Activated naive CD8-positive, alpha-beta T cell treated with anti-CD3 and anti-CD28 coated beads for 36 hours (primary cell): ENCODE data around the gene ACER3. TPM values are rescaled to one million over a fixed set of nuclear protein-coding genes. Genes with fewer than 3 reads are reported as not detected.
"Not testable (repeated sequence)": the region's sequence is repeated elsewhere in the genome, so short reads cannot be mapped to it uniquely, and the experiment has no call there.

Source experiments
- DNase-seq: peaks from one replicate; pipeline ENCODE4 v3.0.0; 2021
- H3K27ac Mint-ChIP-seq: one replicate; pipeline ENCODE4 v1.8.0; 2022; ENCODE audit warnings: mild to moderate bottlenecking, moderate library complexity, mixed read lengths
- H3K27me3 Mint-ChIP-seq: one replicate; pipeline ENCODE4 v1.8.0; 2022; ENCODE audit warnings: mild to moderate bottlenecking, mixed read lengths
- H3K36me3 Mint-ChIP-seq: one replicate; pipeline ENCODE4 v1.8.0; 2021; ENCODE audit warnings: mild to moderate bottlenecking, mixed read lengths
- H3K4me1 Mint-ChIP-seq: one replicate; pipeline ENCODE4 v1.8.0; 2021; ENCODE audit warnings: mixed read lengths
- H3K4me3 Mint-ChIP-seq: one replicate; pipeline ENCODE4 v1.8.0; 2022; ENCODE audit warnings: mild to moderate bottlenecking, moderate library complexity, mixed read lengths
- H3K9me3 Mint-ChIP-seq: one replicate; pipeline ENCODE4 v1.8.0; 2022; ENCODE audit warnings: mixed read lengths
- total RNA-seq, 2 experiments: library from RNA; stranded (reverse); gene quantifications; one replicate each; pipeline ENCODE4 v1.2.3, GENCODE V29; 2021

Gene ACER3
- total RNA-seq, 2 experiments from 2014 or later: 10.7 to 11.6 TPM

DNA sequence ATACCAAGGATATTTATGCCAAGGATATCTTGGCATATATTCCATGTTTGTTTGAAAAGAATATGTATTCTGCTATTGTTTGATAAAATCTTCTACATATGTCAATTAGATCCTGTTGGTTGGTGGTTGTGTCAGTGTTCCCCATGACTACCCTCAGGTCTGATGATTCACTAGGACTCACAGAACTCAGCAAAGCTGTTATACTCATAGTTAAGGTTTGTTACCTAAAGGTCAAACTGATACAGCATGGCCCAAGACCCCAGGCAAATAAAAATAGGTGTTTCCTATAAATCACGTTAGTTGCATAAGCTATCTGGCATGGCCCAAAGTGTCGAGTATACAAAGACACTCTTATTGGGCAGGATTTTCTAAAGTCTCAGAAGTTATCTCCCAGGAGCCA, 143.2 kb downstream of the ACER3 start:
- no peak overlapping the region for H3K27ac Mint-ChIP-seq
- H3K27me3 Mint-ChIP-seq: no peaks in the 10 kb centered on the region
- DNase-seq: no peak
- no peak overlapping the region for H3K4me3 Mint-ChIP-seq
- H3K36me3 Mint-ChIP-seq: peaks cover 12% of the 10 kb centered on the region
- peaks cover 1% of the 10 kb centered on the region for H3K9me3 Mint-ChIP-seq
- peaks cover 2% of the 10 kb centered on the region for H3K4me1 Mint-ChIP-seq

DNA sequence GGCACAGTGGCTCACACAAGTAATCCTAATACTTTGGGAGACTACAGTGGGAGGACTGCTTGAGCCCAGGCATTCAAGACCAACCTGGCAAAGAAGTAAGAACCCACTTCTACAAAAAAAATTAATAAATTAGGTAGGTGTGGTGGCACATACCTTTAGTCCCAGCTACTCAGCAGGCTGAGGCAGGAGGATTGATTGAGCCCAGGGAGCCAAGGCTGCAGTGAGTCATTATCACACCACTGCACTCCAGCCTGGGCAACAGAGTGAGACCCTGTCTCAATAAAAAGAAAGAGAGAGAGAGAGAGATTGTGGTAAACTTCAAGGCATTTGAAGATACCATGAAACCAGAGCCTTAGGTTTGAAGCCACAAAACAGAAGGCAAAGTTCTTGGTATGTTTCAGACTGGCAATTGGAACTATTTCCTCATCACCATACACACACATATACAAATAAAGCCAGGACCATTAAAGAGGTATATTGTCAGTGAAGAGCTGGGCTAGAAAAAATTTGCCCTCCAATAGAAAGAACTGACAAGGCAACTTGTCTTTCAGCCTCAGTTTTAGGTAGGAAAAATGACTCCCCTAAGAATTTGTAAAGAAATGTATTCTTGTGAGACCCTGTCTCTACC, 148.9 kb downstream of the ACER3 start:
- Mint-ChIP-seq H3K36me3 (peaks cover 7% of the 10 kb centered on the region), H3K27me3 (no peaks in the 10 kb centered on the region), H3K4me1 (no peaks in the 10 kb centered on the region), H3K4me3 (no peak overlapping the region), H3K9me3 (peaks cover 1% of the 10 kb centered on the region), H3K27ac (no peak overlapping the region)
- DNase-seq: no peak

DNA sequence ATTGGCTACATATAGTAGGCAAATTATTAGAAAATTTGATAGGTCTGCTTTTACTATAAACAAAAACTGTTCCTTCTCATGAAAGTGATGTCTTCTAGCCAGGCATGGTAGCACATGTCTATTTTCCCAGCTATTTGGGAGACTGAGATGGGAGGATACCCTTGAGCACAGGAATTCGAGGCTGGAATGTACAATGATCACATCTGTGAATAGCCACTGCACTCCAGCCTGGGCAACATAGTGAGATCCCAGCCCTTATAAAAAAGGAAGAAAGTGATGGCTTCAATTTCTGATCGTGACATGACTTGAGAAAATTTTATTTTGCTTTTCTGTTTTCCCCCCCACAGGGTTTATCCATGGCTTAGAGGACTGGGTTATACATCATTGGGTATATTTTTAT, 154.0 kb downstream of the ACER3 start:
- Mint-ChIP-seq H3K36me3 (peaks cover 5% of the 10 kb centered on the region), H3K9me3 (no peaks in the 10 kb centered on the region), H3K4me3 (no peak overlapping the region), H3K27ac (no peak overlapping the region), H3K27me3 (no peaks in the 10 kb centered on the region), H3K4me1 (peaks cover 8% of the 10 kb centered on the region)
- DNase-seq: no peak

DNA sequence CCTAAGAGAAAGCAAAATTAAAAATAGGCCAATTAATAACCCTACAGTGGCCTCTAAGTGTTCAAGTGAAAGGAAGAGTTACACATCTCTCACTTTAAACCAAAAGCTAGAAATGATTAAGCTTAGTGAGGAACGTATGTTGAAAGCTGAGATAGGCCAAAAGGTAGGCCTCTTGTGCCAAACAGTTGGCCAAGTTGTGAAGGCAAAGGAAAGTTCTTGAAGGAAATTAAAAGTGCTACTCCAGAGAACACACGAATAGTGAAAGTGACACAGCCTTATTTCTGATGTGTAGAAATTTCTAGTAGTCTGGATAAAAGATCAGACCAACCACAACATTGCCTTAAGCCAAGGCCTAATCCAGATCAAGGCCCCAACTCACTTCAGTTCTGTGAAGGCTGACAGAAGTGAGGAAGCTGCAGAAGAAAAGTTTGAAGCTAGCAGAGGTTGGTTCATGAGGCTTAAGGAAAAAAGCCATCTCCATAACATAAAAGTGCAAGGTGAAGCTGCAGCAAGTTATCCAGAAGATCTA, 157.7 kb downstream of the ACER3 start:
- H3K9me3 Mint-ChIP-seq, H3K27ac Mint-ChIP-seq, H3K27me3 Mint-ChIP-seq, H3K36me3 Mint-ChIP-seq, H3K4me1 Mint-ChIP-seq, H3K4me3 Mint-ChIP-seq, DNase-seq: not testable (repeated sequence)

DNA sequence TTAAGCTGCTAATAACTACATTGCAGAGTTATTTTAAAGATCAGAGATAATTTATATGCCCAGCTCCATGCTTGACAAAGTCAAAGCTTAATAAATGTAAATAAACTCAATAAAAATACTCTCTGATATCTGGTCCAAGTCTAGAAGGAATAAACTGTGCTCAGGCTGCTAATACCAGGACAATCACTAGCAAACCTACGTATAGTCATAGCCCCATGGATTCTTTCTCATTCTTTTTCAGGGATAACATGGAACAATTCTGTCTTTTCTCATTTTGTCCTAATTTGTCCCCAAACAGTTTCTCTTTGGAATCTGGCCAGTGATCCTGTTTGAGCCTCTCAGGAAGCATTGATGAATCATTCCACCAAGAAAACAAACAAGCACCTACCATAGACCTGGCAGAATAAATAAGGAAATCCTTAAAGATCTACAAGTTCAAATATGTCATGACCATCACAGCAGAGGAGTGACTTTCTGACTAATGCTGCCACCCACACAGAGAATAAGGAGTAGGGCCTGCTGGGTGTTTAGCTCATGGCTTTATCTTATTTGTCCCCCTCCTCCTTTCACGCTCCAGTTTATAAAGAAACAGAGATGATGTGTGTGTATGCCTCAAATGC, 159.4 kb downstream of the ACER3 start:
- Mint-ChIP-seq H3K4me1 (peaks cover 8% of the 10 kb centered on the region), H3K4me3 (no peak overlapping the region), H3K9me3 (no peaks in the 10 kb centered on the region), H3K27me3 (no peaks in the 10 kb centered on the region), H3K36me3 (peaks cover 5% of the 10 kb centered on the region), H3K27ac (no peak overlapping the region)
- no peak for DNase-seq

DNA sequence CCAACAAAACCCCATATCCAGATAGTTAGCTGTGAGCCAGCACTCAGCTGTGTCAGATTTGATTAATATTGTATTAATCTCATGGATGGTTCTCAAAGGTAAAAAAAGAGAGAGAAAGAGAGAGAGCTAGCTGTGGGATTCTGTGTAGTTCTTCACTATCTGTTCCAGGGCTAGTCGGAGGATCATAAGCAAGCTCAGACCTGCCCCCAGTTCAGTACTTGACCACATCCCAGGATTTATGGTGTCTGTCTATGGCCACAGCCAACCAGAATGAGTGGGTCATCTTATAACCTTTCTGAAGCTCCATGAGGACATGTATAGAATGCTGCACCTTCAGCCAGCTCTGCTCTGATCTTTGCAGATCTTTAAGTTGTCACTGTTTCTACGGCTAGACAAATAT, 160.0 kb downstream of the ACER3 start:
- no peak overlapping the region for H3K27ac Mint-ChIP-seq
- H3K9me3 Mint-ChIP-seq: no peaks in the 10 kb centered on the region
- no peaks in the 10 kb centered on the region for H3K27me3 Mint-ChIP-seq
- H3K4me3 Mint-ChIP-seq: no peak overlapping the region
- H3K4me1 Mint-ChIP-seq: peaks cover 8% of the 10 kb centered on the region
- peaks cover 5% of the 10 kb centered on the region for H3K36me3 Mint-ChIP-seq
- no peak for DNase-seq

DNA sequence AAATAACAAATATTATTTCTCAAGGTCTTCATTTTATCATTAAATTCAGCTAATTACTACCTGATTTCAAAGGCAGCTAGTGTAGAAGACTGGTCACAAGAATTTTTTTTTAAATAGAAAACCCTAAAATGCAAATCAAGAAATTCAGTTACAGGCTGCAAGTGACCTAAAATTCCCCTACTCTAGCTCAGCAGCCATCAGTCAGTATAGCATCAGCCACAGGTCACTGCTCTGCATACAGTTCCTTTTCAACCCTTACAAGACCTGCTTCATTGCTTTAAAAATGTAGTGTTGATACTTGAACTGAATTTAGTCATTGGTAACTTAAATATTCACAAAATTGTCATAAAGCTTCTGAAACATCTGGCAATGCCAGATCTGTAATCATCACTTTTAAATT, 164.0 kb downstream of the ACER3 start:
- Mint-ChIP-seq H3K27me3 (peaks cover 15% of the 10 kb centered on the region), H3K9me3 (no peaks in the 10 kb centered on the region), H3K27ac (no peak overlapping the region), H3K36me3 (no peaks in the 10 kb centered on the region), H3K4me1 (no peaks in the 10 kb centered on the region), H3K4me3 (no peak overlapping the region)
- no peak for DNase-seq

DNA sequence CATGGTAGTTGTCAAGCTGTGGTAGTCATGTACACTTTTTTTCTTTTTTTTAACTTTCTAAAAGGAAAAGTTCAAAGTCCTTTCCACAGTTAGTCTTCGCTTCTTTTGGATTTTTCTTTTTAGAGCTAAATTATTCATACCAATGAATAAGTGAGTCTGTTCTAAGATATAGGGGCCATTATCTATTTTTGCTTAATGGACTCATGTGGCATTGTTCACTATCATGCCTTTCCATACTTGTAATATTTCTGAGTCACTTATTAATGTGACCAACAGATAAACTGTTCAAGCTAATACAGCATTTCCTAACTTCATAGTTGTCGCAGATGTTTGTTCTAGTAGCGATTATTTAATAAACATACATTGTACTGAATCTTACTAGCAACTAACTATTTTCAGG, 165.5 kb downstream of the ACER3 start:
- Mint-ChIP-seq H3K4me3 (no peak overlapping the region), H3K27ac (no peak overlapping the region), H3K36me3 (no peaks in the 10 kb centered on the region), H3K4me1 (no peaks in the 10 kb centered on the region), H3K9me3 (no peaks in the 10 kb centered on the region), H3K27me3 (peaks cover 29% of the 10 kb centered on the region)
- no peak for DNase-seq

DNA sequence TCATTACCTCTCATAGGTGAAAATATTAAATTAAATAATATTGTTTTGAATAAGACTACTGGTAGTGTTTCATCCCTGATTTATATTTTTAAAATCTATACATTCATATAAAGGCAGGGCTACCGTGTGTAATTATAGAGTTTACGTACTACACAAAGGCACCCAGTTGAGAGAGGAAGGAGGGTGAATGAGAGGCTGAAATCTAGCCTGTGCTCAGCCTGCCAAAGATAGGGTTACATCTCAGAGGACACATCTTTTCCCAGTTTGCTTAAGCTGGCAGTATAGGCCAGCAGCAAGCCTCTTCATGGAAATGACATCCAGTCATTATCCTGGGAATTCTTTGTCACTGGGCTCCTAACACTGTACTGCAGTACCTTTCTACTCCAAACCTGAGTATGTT, 166.0 kb downstream of the ACER3 start:
- no peak for DNase-seq
- H3K27me3 Mint-ChIP-seq: peaks cover 33% of the 10 kb centered on the region
- H3K27ac Mint-ChIP-seq: no peak overlapping the region
- H3K36me3 Mint-ChIP-seq: no peaks in the 10 kb centered on the region
- no peaks in the 10 kb centered on the region for H3K9me3 Mint-ChIP-seq
- no peaks in the 10 kb centered on the region for H3K4me1 Mint-ChIP-seq
- no peak overlapping the region for H3K4me3 Mint-ChIP-seq

DNA sequence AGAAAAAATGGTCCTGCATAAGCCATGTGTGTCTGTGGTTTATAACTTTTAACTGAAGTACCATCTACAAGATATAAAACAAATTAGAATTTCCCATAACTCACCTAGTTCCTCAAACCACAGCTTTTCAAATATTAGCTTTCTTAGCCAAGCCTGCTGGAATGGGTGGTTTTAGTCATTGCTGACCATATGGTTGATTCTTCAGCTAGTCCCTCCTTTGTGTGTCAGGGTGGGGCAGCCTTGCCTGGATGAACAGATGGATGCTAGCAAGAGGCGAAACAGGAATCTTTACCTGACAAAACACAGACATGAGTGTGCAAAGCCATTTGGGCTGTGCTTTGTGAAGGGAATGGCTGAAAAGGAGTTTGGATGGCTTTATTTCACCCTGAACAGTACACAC, 166.6 kb downstream of the ACER3 start:
- H3K4me3 Mint-ChIP-seq: no peak overlapping the region
- H3K4me1 Mint-ChIP-seq: no peaks in the 10 kb centered on the region
- H3K9me3 Mint-ChIP-seq: no peaks in the 10 kb centered on the region
- H3K36me3 Mint-ChIP-seq: no peaks in the 10 kb centered on the region
- no peak for DNase-seq
- no peak overlapping the region for H3K27ac Mint-ChIP-seq
- peaks cover 33% of the 10 kb centered on the region for H3K27me3 Mint-ChIP-seq

DNA sequence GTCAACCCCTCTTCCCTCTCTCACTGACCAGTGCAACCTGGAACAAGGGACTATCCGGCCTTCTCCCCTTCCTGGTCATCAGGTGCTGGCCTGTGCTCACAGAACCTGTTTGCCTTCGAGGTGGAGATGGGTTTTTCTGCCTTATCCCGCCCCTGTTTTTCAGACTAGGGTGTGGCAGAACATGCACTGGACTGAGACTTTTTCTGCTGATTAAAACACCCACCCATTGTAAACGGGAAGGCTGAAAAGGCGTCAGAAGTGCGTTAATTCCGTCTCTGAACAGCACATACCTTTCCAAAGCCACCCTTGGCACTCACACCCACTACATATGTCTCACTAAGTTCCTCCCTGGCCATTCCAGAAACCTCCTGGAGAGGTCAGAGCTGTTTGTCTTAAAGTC, 169.1 kb downstream of the ACER3 start:
- H3K4me3 Mint-ChIP-seq: no peak overlapping the region
- H3K27ac Mint-ChIP-seq: no peak overlapping the region
- no peaks in the 10 kb centered on the region for H3K4me1 Mint-ChIP-seq
- H3K36me3 Mint-ChIP-seq: no peaks in the 10 kb centered on the region
- H3K27me3 Mint-ChIP-seq: peaks cover 33% of the 10 kb centered on the region
- H3K9me3 Mint-ChIP-seq: no peaks in the 10 kb centered on the region
- DNase-seq: no peak

DNA sequence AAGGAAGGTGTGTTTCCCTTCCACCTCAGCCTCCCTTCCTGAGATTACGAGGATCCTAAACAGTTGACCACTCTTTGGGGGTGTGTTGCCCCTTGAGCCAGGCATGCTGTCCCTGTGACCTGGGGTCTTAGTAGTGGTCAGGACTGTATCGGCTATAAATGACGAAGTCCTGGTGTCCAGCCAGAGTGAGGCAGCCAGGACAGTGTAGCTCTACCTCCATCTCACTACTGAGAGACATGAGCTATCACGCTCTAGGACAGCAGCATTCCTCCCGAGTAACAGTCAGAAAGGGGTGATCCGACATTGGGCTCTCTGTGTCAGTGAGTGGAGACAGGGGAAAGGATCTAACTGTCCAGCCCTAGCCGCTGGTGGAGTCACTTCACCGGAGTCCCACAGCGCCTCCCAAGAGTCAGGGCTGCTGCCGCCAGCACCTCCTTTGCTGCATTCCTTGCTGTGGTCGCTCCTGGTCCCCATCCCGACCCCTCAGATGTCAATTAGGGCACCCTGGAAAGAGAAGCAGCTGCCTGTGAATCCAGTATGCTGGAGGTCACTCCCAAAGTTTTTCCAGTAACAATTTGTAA, 170.2 kb downstream of the ACER3 start:
- Mint-ChIP-seq H3K4me1 (no peaks in the 10 kb centered on the region), H3K27me3 (peaks cover 41% of the 10 kb centered on the region), H3K36me3 (no peaks in the 10 kb centered on the region), H3K27ac (no peak overlapping the region), H3K4me3 (no peak overlapping the region), H3K9me3 (no peaks in the 10 kb centered on the region)
- no peak for DNase-seq

DNA sequence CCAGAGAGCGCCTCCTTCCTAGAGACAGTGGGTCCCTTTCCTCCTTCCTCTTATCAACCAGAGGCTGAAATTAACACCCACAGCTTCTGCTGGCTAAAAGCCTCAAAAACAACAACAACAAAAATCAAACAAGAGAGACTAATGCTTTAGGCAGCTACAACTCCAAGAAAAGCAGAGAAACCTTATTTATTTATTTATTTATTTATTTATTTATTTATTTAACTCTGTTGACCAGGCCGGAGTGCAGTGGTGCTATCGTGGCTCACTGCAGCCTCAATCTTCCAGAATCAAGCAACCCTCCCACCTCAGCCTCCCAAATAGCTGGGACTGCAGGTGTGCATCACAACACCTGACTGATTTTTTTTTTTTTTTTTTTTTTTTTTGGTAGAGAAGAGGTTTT, 170.9 kb downstream of the ACER3 start:
- no peaks in the 10 kb centered on the region for H3K4me1 Mint-ChIP-seq
- H3K36me3 Mint-ChIP-seq: no peaks in the 10 kb centered on the region
- H3K27ac Mint-ChIP-seq: no peak overlapping the region
- no peak for DNase-seq
- H3K27me3 Mint-ChIP-seq: peaks cover 44% of the 10 kb centered on the region
- H3K4me3 Mint-ChIP-seq: no peak overlapping the region
- H3K9me3 Mint-ChIP-seq: no peaks in the 10 kb centered on the region

DNA sequence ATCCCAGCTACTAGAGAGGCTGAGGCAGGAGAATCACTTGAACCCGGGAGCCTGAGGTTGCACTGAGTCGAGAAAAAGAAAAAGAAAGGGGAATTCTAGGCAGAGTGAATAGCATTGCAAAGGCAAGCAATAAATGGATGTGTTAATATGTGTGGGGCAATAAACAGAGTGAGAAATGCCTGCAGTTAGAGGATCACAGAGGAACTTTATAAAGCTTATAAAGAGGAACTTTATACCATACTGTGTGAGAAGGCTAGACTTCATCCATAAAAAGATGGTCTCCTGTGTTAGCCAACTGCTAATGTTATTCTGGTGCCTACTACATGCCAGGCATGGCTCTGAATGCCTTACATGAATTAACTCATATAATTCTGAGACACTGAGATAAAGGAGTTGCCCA, 174.3 kb downstream of the ACER3 start:
- H3K36me3 Mint-ChIP-seq: no peaks in the 10 kb centered on the region
- H3K27me3 Mint-ChIP-seq: peaks cover 55% of the 10 kb centered on the region
- H3K4me1 Mint-ChIP-seq: peaks cover 3% of the 10 kb centered on the region
- DNase-seq: no peak
- no peak overlapping the region for H3K27ac Mint-ChIP-seq
- H3K4me3 Mint-ChIP-seq: no peak overlapping the region
- H3K9me3 Mint-ChIP-seq: no peaks in the 10 kb centered on the region

DNA sequence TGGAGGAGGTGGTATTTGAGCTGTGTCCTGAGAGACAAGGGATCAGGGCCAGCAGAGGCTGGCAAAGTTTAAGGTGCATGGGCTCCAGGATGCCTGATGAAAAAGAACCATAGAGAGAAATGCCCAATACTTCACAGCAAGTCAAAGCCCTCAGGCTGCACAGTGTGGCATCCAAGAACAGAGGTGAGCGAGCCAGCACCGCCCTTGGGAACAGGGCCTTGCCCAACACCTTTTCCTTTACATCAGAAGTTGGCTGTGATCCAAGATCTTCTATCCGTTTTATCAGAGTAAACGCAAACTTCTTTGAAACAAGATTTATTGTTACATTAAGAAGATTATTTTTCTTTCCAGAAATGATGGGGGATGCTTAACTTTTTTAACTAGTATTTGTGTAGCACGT, 174.9 kb downstream of the ACER3 start:
- Mint-ChIP-seq H3K4me1 (peaks cover 3% of the 10 kb centered on the region), H3K27ac (no peak overlapping the region), H3K27me3 (peaks cover 51% of the 10 kb centered on the region), H3K4me3 (no peak overlapping the region), H3K36me3 (no peaks in the 10 kb centered on the region), H3K9me3 (no peaks in the 10 kb centered on the region)
- no peak for DNase-seq

DNA sequence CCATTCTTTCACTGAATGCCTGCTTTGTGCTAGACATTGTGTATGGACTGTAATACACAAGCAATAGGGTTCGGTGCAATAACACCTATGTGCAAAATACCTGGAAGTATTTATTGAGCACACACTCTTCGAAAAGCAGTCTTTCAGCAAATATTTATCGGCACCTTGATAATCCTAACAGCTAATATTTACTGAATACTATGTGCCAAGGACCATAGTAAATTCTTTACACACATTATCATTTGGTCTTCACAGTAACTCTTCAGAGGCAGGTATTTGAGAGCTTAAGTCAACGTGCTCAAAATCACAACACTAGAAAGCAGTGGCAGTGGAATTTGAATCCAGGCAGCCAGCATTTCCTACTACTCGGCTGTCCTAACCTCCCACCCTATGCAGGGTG, 175.7 kb downstream of the ACER3 start:
- H3K4me1 Mint-ChIP-seq: peaks cover 3% of the 10 kb centered on the region
- peaks cover 51% of the 10 kb centered on the region for H3K27me3 Mint-ChIP-seq
- H3K4me3 Mint-ChIP-seq: no peak overlapping the region
- H3K27ac Mint-ChIP-seq: no peak overlapping the region
- no peaks in the 10 kb centered on the region for H3K9me3 Mint-ChIP-seq
- no peak for DNase-seq
- H3K36me3 Mint-ChIP-seq: no peaks in the 10 kb centered on the region
